ENCODE measurements around the gene C19orf38. TPM values are rescaled to one million over a fixed set of nuclear protein-coding genes. Genes with fewer than 3 reads are reported as not detected.
A peak's percentile ranks its signal among the peaks of the same experiment; 100 is the strongest.

The C19orf38 gene, protein sequence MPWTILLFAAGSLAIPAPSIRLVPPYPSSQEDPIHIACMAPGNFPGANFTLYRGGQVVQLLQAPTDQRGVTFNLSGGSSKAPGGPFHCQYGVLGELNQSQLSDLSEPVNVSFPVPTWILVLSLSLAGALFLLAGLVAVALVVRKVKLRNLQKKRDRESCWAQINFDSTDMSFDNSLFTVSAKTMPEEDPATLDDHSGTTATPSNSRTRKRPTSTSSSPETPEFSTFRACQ
- 1 to 10 TPM in 3 of 8 experiments, under 1 TPM in 4, not detected in 1; 0.25 to 2.3 (median 0.50) TPM for total RNA-seq

DNA sequence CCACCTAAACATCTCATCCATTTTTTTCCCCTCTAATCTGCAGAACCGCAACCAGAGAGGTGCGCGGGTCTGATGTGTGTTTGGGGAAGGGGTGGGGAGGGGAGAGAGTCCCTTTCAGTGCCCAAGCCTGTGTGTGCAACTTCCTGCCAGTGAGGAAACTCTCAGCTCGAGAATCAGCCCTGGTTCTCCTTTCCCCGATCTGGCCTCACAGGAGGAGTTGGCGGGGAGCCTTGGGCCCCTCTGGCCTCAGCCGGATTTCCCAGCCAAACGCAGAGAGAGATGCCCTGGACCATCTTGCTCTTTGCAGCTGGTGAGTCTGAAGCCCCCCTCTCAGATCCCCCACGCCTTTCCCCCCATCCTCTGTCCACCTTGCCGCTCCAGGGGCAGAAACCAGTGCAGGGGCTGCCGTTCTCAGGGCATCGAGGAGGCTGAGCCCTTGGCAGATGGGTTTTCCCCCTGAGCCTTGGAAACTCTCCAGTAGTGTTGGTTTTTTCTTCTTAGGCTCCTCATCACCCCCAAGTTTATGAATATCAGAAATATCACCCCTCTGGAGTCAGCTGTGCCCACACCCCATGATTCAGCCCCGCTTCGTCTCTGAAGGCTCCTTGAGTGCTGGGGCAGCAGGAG is at the start of gene C19orf38:
C19orf38 (plus strand) TSS at position 186 of the 627 bp plus-strand sequence; CDS start at position 280, 94 bp downstream.
- 60 to 100% (median 70%) methylated on average over 1 to 4 of the region's 14 CpGs; no CpG with 5 or more reads in 6 of the 10 experiments for WGBS, 10 experiments
- in situ Hi-C loops (cut with MboI; ENCODE audit: low pct_unique_long_range_greater_than_20kb in 2 of 9, low sequenced_read_pairs in 9 of 9, unreplicated experiment in 9 of 9): no loop called here

DNA sequence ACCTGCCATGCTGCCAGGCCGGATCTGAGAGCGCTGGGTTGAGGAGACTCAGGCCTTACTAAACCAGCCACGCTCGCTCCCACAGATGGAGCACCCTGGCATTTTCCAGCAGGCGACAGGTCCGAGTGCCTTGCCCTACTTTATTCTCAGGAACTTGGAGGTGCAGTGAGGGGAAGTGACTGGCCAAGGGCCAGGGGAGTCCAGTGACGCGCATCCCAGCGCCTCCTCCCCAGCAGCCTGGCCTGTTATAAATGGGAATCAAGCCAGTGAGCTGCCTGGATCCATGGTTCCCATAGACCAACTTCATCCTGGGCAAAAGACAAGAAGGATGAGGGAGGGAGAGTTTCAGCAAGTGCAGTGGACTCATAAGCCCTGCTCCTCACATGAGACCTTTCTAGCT is 47.7 kb upstream of the C19orf38 start:
- Histone ChIP-seq H3K4me1 (replicated peaks in 1 of 2) (no peaks in the 10 kb centered on the region), H3K4me3 (no peak overlapping the region), H3K27ac (no peak overlapping the region)
- peak in 1 of 8 experiments; percentile 65 for ATAC-seq (replicated peaks in 6 of 8)
- 80 to 100% (median 100%) methylated on average over 1 to 5 of the region's 9 CpGs; no CpG with 5 or more reads in 4 of the 10 experiments for WGBS, 10 experiments
- in situ Hi-C loops (cut with MboI; ENCODE audit: low pct_unique_long_range_greater_than_20kb in 2 of 9, low sequenced_read_pairs in 9 of 9, unreplicated experiment in 9 of 9): no loop called here

More for the DNA sequence above, at the start of gene C19orf38:
- peak in 3 of 8 experiments; percentile 22 to 50 (median 23) for ATAC-seq (replicated peaks in 6 of 8)
- H3K4me1 ChIP-seq (replicated peaks in 1 of 2): no peaks in the 10 kb centered on the region
- no peak within 1 kb of the TSS for H3K4me3 ChIP-seq
- H3K27ac ChIP-seq: no peak within 1 kb of the TSS

DNA sequence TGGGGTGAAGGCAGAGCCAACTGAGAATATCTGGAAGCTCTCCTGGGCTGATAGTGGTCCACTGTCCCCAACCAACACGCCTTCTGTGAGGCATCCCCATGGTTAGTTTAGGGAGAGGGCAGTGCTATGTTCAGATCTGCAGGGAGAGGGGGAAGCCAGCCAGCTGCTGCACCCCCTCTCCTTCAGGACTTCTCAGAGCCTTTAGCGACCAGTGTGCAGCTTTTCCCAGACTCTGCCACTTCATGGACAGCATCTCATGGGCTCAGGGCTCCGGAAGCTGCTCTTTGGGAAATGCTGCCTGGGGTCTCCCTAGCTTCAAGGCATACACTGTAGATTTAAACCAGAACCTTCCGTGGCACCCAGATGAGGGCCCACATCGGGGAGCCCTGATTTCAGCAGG is 45.7 kb upstream of the C19orf38 start:
- in situ Hi-C loops (cut with MboI; ENCODE audit: low pct_unique_long_range_greater_than_20kb in 2 of 9, low sequenced_read_pairs in 9 of 9, unreplicated experiment in 9 of 9): no loop called here
- WGBS, 10 experiments: 90 to 100% (median 96%) methylated on average over 1 to 4 of the region's 5 CpGs; no CpG with 5 or more reads in 7 of the 10 experiments
- ATAC-seq (replicated peaks in 6 of 8): no peak
- Histone ChIP-seq H3K4me1 (replicated peaks in 1 of 2) (no peaks in the 10 kb centered on the region), H3K27ac (no peak overlapping the region), H3K4me3 (no peak overlapping the region)

DNA sequence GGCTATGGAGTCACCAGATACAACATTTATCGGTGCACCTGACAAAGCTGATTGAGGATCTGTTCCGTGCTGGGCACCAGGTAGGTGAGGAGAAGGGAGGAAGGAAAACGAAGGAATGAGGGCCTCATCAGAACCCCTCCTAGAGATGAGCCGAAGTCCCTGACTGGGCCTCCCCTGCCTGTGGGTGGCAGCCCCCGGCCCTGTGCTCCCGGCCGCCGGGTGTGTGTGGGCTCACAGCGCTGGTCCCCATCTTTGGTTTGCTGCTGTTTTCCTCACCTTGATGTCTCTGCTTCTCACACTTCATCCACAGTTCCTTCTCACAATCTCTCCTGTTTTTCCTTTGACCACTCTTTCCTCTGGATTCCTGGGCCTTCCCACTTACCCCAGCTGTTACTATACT is 45.0 kb upstream of the C19orf38 start:
- Histone ChIP-seq H3K4me1 (replicated peaks in 1 of 2) (no peaks in the 10 kb centered on the region), H3K4me3 (no peak overlapping the region), H3K27ac (no peak overlapping the region)
- in situ Hi-C loops (cut with MboI; ENCODE audit: low pct_unique_long_range_greater_than_20kb in 2 of 9, low sequenced_read_pairs in 9 of 9, unreplicated experiment in 9 of 9): no loop called here
- ATAC-seq (replicated peaks in 6 of 8): no peak
- 87 to 100% (median 98%) methylated on average over 1 to 6 of the region's 9 CpGs; no CpG with 5 or more reads in 6 of the 10 experiments for WGBS, 10 experiments

DNA sequence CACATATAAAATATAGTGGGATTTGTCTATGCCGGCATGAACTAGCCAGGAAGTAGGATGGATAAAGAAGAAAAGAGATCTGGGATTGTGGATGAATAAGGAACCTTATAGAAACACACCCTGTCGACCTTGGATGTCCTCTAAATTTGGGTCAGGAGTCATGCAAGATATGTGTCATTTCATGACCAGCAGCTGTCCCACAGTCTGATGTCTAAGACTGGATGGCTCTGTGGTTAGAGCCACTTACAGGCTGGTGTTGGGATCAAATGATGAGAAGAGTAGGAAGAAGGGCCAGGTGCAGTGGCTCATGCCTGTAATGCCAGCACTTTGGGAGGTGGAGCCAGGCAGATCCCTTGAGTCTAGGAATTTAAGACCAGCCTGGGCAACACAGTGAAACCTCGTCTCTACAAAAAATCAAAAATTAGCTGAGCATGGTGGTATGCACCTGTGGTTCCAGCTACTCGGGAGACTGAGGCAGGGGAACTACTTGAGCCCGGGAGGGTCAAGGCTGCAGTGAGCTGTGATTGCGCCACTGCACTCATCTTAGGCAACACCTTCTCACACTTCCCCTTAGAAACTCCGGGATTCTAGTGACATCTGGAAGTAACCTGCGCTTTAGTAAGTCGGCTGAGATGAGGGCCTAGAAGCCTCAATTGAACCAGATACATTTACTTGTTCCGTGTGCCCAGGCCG is 43.0 kb upstream of the C19orf38 start:
- ATAC-seq (replicated peaks in 6 of 8): no peak
- in situ Hi-C loops (cut with MboI; ENCODE audit: low pct_unique_long_range_greater_than_20kb in 2 of 9, low sequenced_read_pairs in 9 of 9, unreplicated experiment in 9 of 9): no loop called here
- WGBS, 10 experiments: 81 to 100% (median 91%) methylated on average over 1 to 5 of the region's 11 CpGs; no CpG with 5 or more reads in 3 of the 10 experiments
- Histone ChIP-seq H3K27ac (no peak overlapping the region), H3K4me1 (replicated peaks in 1 of 2) (no peaks in the 10 kb centered on the region), H3K4me3 (no peak overlapping the region)

DNA sequence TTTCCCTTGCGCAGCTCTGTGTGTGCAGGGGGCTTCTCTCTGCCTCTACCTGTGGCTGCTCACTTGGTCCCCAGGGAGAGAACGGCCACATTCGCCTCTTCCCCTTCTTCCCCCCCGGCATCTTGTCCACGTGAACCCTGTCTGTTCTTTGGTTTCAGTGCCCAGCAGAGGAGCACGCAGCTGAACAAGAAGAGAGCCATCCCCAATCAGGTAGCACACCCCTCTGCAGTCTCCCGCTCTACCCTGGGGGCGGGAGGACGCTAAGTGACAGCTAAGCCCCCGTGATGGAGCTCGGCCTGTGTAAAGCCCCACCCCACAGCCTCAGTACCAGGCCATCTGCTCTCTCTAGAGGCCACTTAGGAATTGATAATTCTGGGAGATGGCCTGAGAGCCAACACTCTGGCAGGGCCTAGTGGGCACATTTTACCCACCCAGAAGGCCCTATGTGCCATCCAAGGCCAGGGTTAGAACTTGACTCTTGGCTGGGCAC is 42.4 kb upstream of the C19orf38 start:
- 82 to 96% (median 93%) methylated on average over 3 to 5 of the region's 11 CpGs; no CpG with 5 or more reads in 7 of the 10 experiments for WGBS, 10 experiments
- in situ Hi-C loops (cut with MboI; ENCODE audit: low pct_unique_long_range_greater_than_20kb in 2 of 9, low sequenced_read_pairs in 9 of 9, unreplicated experiment in 9 of 9): no loop called here
- H3K27ac ChIP-seq: no peak overlapping the region
- H3K4me1 ChIP-seq (replicated peaks in 1 of 2): no peaks in the 10 kb centered on the region
- no peak overlapping the region for H3K4me3 ChIP-seq
- ATAC-seq (replicated peaks in 6 of 8): peak in 1 of 8 experiments; percentile 9

DNA sequence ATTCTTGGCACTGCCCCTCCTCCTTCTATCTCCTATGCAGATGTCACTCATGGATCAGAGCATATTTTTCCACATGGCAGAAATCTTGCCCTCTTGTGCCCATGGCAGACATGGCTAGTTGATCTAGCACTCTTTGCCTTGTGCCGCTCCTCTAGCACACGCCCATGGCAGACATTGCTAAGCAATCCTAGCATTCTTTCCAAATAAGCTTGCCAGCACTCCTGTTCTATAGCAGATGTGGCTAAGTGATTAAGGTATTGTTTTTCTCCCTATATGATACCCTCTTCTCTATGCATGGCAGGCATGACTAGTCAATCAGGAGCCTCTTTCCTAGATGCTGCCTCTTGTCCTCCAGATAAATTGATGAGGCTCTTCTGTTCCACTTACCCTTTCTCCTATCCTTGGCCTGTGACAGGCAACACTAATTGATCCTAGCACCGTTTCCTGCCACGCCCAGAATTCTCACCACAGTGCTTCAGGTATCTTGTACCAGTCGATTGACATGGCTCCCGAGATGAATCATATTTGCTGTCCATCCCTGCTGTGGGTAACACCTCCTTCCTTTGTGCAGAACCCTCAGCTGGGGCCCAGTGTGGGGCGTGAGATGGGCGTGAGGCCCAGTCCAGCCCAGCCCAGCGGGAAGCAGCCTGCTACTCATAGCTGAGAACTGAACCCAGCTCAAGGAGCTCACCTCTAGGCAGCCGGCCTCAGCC is 39.1 kb upstream of the C19orf38 start:
- WGBS, 10 experiments: 56 to 100% (median 99%) methylated on average over 1 to 6 of the region's 10 CpGs; no CpG with 5 or more reads in 4 of the 10 experiments
- in situ Hi-C loops (cut with MboI; ENCODE audit: low pct_unique_long_range_greater_than_20kb in 2 of 9, low sequenced_read_pairs in 9 of 9, unreplicated experiment in 9 of 9): no loop called here
- Histone ChIP-seq H3K4me3 (no peak overlapping the region), H3K4me1 (replicated peaks in 1 of 2) (no peaks in the 10 kb centered on the region), H3K27ac (no peak overlapping the region)
- ATAC-seq (replicated peaks in 6 of 8): peak; percentile 33 to 87 (median 69)

DNA sequence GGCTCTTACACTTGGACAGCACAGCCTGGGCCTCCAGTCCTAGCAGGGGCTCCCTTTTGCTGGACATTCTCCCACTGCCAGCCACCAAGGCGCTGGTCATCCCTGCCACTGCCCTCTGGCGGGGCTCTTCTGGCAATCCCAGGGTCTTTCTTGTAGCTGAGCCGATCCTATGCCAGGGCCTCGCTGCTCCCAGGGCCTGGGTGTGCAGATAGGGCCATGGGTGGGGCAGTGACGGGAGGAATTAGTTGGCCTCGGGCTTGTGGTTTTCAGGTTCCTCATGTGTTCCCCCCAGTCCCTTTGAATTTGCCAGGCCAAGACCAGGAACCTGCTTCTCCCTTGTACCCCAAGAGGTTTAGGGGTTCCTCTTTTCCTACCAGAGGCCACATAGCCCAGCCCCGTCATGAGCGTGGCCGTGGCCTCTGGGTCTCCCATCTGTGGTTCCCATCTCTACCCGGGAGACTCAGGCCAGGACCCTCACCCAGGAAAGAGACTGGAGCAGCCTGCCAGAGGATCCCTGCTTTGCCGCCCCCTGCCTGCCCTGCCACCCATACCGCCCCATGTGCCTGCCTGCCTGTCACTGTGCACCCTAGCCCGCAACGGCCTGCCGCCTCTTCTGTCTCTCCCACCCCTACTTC is 38.4 kb upstream of the C19orf38 start:
- 48 to 100% (median 81%) methylated on average over 2 to 6 of the region's 15 CpGs; no CpG with 5 or more reads in 4 of the 10 experiments for WGBS, 10 experiments
- in situ Hi-C loops (cut with MboI; ENCODE audit: low pct_unique_long_range_greater_than_20kb in 2 of 9, low sequenced_read_pairs in 9 of 9, unreplicated experiment in 9 of 9): no loop called here

DNA sequence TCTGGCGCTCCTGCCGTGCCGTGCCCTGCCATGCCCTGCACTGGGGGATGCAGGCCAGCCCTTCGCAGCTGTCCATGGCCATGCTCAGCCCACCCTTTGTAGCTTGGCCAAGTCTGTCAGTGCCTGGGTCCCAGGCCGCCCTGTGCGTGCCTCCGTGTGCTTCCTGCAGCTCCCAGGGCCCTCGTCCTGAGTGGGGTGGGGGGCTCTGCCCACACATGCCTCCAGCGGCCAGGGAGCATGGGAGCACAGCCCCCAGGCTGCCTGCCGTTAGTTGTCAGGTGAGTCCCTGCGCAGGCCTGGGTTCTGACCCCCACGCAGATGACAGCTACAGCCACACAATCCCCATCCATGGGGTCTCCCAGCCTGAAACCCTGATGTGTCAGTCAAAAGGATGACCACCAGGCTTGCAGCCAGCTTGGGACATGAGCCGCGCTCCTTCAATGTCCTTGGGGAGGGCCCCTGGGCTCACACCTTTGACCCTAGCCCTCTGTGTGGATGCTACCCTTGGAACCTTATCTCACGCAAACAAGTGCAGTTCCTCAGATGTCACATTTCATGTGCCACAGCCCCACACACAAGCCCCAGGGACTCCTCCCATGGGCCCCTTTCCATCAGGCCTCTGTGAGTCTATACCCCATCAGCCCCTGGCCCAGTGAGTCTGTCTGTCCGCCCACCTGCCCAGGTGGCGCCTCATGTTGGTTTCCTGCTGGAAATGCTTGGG is 36.7 kb upstream of the C19orf38 start:
- Histone ChIP-seq H3K27ac (no peak overlapping the region), H3K4me1 (replicated peaks in 1 of 2) (no peaks in the 10 kb centered on the region), H3K4me3 (no peak overlapping the region)
- no peak for ATAC-seq (replicated peaks in 6 of 8)
- in situ Hi-C loops (cut with MboI; ENCODE audit: low pct_unique_long_range_greater_than_20kb in 2 of 9, low sequenced_read_pairs in 9 of 9, unreplicated experiment in 9 of 9): no loop called here
- WGBS, 10 experiments: 40 to 100% (median 97%) methylated on average over 2 to 6 of the region's 17 CpGs; no CpG with 5 or more reads in 6 of the 10 experiments

More for the DNA sequence above, 38.4 kb upstream of the C19orf38 start:
- Histone ChIP-seq H3K4me3 (no peak overlapping the region), H3K27ac (no peak overlapping the region), H3K4me1 (replicated peaks in 1 of 2) (no peaks in the 10 kb centered on the region)
- ATAC-seq (replicated peaks in 6 of 8): peak in 3 of 8 experiments; percentile 3 to 21 (median 6)

DNA sequence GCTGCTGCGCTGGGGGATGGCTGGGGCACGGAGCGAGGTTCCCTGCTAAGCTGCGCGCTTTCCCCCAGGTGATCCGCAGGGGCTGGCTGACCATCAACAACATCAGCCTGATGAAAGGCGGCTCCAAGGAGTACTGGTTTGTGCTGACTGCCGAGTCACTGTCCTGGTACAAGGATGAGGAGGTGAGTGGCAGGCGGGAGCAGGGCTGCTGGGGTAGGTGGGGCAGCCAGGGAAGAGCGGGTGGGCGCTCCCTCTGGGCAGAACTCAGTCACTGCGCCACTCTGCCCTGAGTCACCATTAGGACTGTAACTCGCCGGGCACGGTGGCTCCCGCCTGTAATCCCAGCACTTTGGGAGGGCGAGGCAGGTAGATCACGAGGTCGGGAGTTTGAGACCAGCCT is 36.0 kb upstream of the C19orf38 start:
- Histone ChIP-seq H3K4me1 (replicated peaks in 1 of 2) (no peaks in the 10 kb centered on the region), H3K27ac (no peak overlapping the region), H3K4me3 (no peak overlapping the region)
- ATAC-seq (replicated peaks in 6 of 8): no peak
- 60 to 100% (median 84%) methylated on average over 1 to 6 of the region's 19 CpGs; no CpG with 5 or more reads in 5 of the 10 experiments for WGBS, 10 experiments
- in situ Hi-C loops (cut with MboI; ENCODE audit: low pct_unique_long_range_greater_than_20kb in 2 of 9, low sequenced_read_pairs in 9 of 9, unreplicated experiment in 9 of 9): no loop called here

DNA sequence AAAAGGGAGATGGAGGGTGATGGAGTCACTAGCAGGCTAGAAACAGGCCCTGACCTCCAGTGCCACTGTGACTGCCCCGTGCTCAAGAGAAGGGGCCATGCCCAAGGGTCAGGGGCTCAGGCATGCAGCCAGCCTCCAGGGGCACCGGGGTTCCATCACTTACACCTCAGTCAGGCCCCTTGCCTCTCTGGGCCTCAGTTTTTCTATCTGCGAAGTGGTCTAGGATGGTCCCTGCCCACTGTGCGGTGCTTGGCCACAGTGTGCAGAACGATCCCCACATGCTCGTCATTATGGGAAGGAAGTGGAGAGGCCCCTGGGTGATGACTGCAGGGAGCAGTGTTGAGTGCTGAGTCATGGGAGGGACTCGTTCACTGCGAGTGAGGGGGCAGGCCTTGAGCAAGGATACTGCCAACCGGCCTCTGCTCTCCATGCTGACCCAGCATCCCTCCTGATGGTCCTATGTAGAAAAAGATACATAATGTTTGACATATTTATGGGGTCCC is 35.3 kb upstream of the C19orf38 start:
- ATAC-seq (replicated peaks in 6 of 8): peak; percentile 6 to 64 (median 40)
- Histone ChIP-seq H3K27ac (no peak overlapping the region), H3K4me1 (replicated peaks in 1 of 2) (no peaks in the 10 kb centered on the region), H3K4me3 (no peak overlapping the region)
- in situ Hi-C loops (cut with MboI; ENCODE audit: low pct_unique_long_range_greater_than_20kb in 2 of 9, low sequenced_read_pairs in 9 of 9, unreplicated experiment in 9 of 9): no loop called here
- WGBS, 10 experiments: 8 to 100% (median 89%) methylated on average over 1 to 4 of the region's 9 CpGs; no CpG with 5 or more reads in 5 of the 10 experiments
